OCI-LY1 (cell line): ENCODE measurements around the gene TNFAIP3.

Experiments
- H2AFZ ChIP-seq: fragments of 200-600 bp; sonication (generic), shearing (Covaris generic); 2 replicates; pipeline ENCODE4 v1.6.0; 2014; ENCODE audit warnings: antibody characterized with exemption, mild to moderate bottlenecking, low read length
- H3F3A ChIP-seq: fragments of 200-600 bp; sonication (generic), shearing (Covaris generic); 2 replicates; pipeline ENCODE4 v1.6.0; 2014; ENCODE audit warnings: mild to moderate bottlenecking, antibody characterized with exemption, low read length, moderate library complexity; ENCODE audit not compliant: insufficient read depth
- H3K27ac ChIP-seq: fragments of 200-600 bp; sonication (generic); 2 replicates; pipeline ENCODE4 v1.5.1; 2014; ENCODE audit warnings: low read length, mixed run types, mild to moderate bottlenecking, low read depth; ENCODE audit not compliant: poor library complexity, severe bottlenecking
- H3K27me3 ChIP-seq: fragments of 200-600 bp; sonication (generic); 2 replicates; pipeline ENCODE4 v1.6.0; 2014; ENCODE audit warnings: antibody characterized with exemption, mild to moderate bottlenecking, low read length, moderate library complexity; ENCODE audit not compliant: insufficient read depth
- H3K36me3 ChIP-seq: fragments of 200-600 bp; sonication (generic); 2 replicates; pipeline ENCODE4 v1.6.1; 2014; ENCODE audit warnings: mild to moderate bottlenecking, antibody characterized with exemption, low read length, moderate library complexity, mixed read lengths; ENCODE audit not compliant: insufficient read depth
- H3K4me1 ChIP-seq: fragments of 200-600 bp; sonication (generic); 2 replicates; pipeline ENCODE4 v1.5.1; 2014; ENCODE audit warnings: mild to moderate bottlenecking, low read length, moderate library complexity; ENCODE audit not compliant: insufficient read depth, severe bottlenecking
- H3K4me2 ChIP-seq: fragments of 200-600 bp; sonication (generic), shearing (Covaris generic); 2 replicates; pipeline ENCODE4 v1.6.1; 2014; ENCODE audit warnings: low read length
- H3K4me3 ChIP-seq: fragments of 200-600 bp; sonication (generic); 2 replicates; pipeline ENCODE4 v1.5.1; 2014; ENCODE audit warnings: low read length, low read depth, mild to moderate bottlenecking, mixed read lengths; ENCODE audit not compliant: poor library complexity, severe bottlenecking
- H3K79me2 ChIP-seq: fragments of 200-600 bp; shearing (Covaris generic); 2 replicates; pipeline ENCODE4 v1.6.1; 2016; ENCODE audit warnings: mixed run types, low read length, mixed read lengths; ENCODE audit not compliant: insufficient read depth
- H3K9ac ChIP-seq: fragments of 200-600 bp; sonication (generic), shearing (Covaris generic); 2 replicates; pipeline ENCODE4 v1.6.1; 2014; ENCODE audit warnings: mild to moderate bottlenecking, low read length, mixed read lengths
- H3K9me2 ChIP-seq: fragments of 200-600 bp; sonication (generic), shearing (Covaris generic); 2 replicates; pipeline ENCODE4 v1.6.1; 2014; ENCODE audit warnings: low read depth, mild to moderate bottlenecking, low read length, mixed read lengths
- H3K9me3 ChIP-seq: fragments of 200-600 bp; shearing (Covaris generic); 2 replicates; pipeline ENCODE4 v1.6.1; 2014; ENCODE audit warnings: low read length, mixed read lengths
- H4K20me1 ChIP-seq: fragments of 200-600 bp; sonication (generic), shearing (Covaris generic); 2 replicates; pipeline ENCODE4 v1.6.0; 2016; ENCODE audit warnings: mild to moderate bottlenecking, low read length; ENCODE audit not compliant: insufficient read depth
- EZH2 ChIP-seq: fragments of 200-600 bp; sonication (generic), shearing (Covaris generic); IDR thresholded peaks from 2 replicates; pipeline ENCODE4 v1.8.0; 2017; ENCODE audit warnings: borderline replicate concordance, mixed run types, mild to moderate bottlenecking, antibody characterized with exemption, low read length, moderate library complexity, mixed read lengths
- TF ChIP-seq, protein P1 (sequence below): fragments of 200-600 bp; sonication (generic), shearing (Covaris generic); IDR thresholded peaks from 2 replicates; pipeline ENCODE4 v1.5.1; 2017; ENCODE audit warnings: mild to moderate bottlenecking, antibody characterized with exemption, low read length, moderate library complexity, mixed read lengths

Gene TNFAIP3

DNA sequence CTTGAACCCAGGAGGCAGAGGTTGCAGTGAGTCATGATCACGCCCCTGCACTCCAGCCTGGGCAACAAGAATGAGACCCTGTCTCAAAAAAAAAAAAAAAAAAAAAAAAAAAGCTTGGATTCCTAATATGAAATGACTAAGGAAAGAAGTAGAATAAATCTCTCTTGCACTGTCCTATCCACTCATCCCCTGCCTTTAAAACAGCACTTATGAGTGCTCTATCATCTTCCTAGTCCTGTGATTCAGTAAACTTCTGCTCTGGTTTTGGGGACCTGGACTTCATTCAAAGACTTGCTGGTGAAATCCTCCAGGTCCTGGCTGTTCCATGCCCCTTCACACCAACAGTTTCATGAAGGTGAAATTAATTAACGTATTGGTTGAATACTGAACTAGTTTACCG, 29.6 kb downstream of the TNFAIP3 start:
- no peaks in the 10 kb centered on the region for H3K4me1 ChIP-seq
- no peak overlapping the region for H3K9ac ChIP-seq
- no peaks in the 10 kb centered on the region for H4K20me1 ChIP-seq
- no peak overlapping the region for H2AFZ ChIP-seq
- no peaks in the 10 kb centered on the region for H3K36me3 ChIP-seq
- no peaks in the 10 kb centered on the region for H3K27me3 ChIP-seq
- no peak overlapping the region for H3K4me3 ChIP-seq
- H3K27ac ChIP-seq = no peak overlapping the region
- no peaks in the 10 kb centered on the region for H3K9me3 ChIP-seq
- H3K79me2 ChIP-seq = no peaks in the 10 kb centered on the region
- H3F3A ChIP-seq = no peaks in the 10 kb centered on the region
- TF ChIP-seq EZH2 = no peak
- TF ChIP-seq, protein P1, sequence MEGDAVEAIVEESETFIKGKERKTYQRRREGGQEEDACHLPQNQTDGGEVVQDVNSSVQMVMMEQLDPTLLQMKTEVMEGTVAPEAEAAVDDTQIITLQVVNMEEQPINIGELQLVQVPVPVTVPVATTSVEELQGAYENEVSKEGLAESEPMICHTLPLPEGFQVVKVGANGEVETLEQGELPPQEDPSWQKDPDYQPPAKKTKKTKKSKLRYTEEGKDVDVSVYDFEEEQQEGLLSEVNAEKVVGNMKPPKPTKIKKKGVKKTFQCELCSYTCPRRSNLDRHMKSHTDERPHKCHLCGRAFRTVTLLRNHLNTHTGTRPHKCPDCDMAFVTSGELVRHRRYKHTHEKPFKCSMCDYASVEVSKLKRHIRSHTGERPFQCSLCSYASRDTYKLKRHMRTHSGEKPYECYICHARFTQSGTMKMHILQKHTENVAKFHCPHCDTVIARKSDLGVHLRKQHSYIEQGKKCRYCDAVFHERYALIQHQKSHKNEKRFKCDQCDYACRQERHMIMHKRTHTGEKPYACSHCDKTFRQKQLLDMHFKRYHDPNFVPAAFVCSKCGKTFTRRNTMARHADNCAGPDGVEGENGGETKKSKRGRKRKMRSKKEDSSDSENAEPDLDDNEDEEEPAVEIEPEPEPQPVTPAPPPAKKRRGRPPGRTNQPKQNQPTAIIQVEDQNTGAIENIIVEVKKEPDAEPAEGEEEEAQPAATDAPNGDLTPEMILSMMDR = no peak
- no peaks in the 10 kb centered on the region for H3K9me2 ChIP-seq
- no peak overlapping the region for H3K4me2 ChIP-seq

DNA sequence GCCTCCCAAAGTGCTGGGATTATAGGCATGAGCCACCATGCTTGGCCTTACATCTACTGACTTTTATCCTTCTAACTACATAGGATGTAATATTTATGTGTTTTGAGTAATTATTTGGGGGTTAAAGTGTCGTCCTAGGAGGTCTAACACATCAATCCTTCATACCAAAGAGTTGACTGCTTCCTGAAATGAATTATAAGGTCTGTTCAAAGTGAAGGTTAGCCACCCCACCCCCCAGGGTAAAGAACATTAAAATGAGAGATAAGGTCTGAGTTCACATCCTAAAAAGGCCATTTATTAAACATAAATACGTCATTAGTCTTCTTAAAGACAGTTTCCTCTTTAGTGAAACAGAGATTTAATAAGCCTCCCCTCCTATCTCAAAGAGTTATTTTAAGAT, 33.8 kb downstream of the TNFAIP3 start:
- H3K79me2 ChIP-seq = no peaks in the 10 kb centered on the region
- H3K27ac ChIP-seq = no peak overlapping the region
- H3K27me3 ChIP-seq = no peaks in the 10 kb centered on the region
- H2AFZ ChIP-seq = no peak overlapping the region
- no peak overlapping the region for H3K9ac ChIP-seq
- TF ChIP-seq, protein P1 = no peak
- no peak for TF ChIP-seq EZH2
- no peaks in the 10 kb centered on the region for H4K20me1 ChIP-seq
- no peaks in the 10 kb centered on the region for H3K36me3 ChIP-seq
- no peaks in the 10 kb centered on the region for H3F3A ChIP-seq
- no peaks in the 10 kb centered on the region for H3K9me3 ChIP-seq
- H3K4me2 ChIP-seq = no peak overlapping the region
- peaks cover 4% of the 10 kb centered on the region for H3K4me1 ChIP-seq
- H3K9me2 ChIP-seq = no peaks in the 10 kb centered on the region
- no peak overlapping the region for H3K4me3 ChIP-seq

DNA sequence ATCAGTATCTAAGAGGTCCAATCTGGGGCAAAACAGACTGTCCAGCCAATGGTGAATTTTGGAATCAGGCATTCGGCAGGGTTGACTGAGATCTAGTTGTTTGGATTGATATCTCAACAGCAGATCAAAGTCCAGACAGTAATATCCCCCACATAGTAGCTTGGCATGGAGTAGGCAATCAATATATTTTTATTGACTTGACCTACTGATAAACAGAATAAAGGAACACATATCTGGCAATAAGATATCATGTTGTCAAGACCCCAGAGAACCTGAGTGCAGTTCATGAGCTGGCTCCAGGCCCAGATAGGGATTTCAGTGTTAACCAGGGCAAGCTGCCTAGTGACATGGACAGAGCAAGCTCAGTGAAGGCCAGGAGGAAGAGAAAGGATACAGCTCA, 34.4 kb downstream of the TNFAIP3 start:
- H3F3A ChIP-seq = no peaks in the 10 kb centered on the region
- no peak overlapping the region for H3K27ac ChIP-seq
- H3K4me2 ChIP-seq = no peak overlapping the region
- no peaks in the 10 kb centered on the region for H3K27me3 ChIP-seq
- no peaks in the 10 kb centered on the region for H4K20me1 ChIP-seq
- no peak overlapping the region for H3K9ac ChIP-seq
- TF ChIP-seq, protein P1 = no peak
- no peak for TF ChIP-seq EZH2
- no peaks in the 10 kb centered on the region for H3K79me2 ChIP-seq
- H3K36me3 ChIP-seq = no peaks in the 10 kb centered on the region
- H3K9me3 ChIP-seq = no peaks in the 10 kb centered on the region
- H3K4me1 ChIP-seq = peaks cover 4% of the 10 kb centered on the region
- no peak overlapping the region for H3K4me3 ChIP-seq
- no peak overlapping the region for H2AFZ ChIP-seq
- no peaks in the 10 kb centered on the region for H3K9me2 ChIP-seq
